Common myeloid progenitor, CD34-positive (primary cell): Measurements from ENCODE around the gene CNOT6L.

Experiments
- CTCF ChIA-PET: fragments of 350-600 bp; sonication (Branson Sonifier 250); formaldehyde crosslinking; loops from one replicate; lab custom pipeline; 2021; ENCODE audit warnings: antibody characterized with exemption; lab: Charles Lee
- POLR2A ChIA-PET: fragments of 350-600 bp; sonication (Branson Sonifier 250); formaldehyde crosslinking; loops from one replicate; lab custom pipeline; 2021; ENCODE audit warnings: antibody characterized with exemption; lab: Charles Lee
- DNase-seq, 3 donors: peaks; one replicate each; pipeline versions ENCODE4 v3.0.0 to v3.0.0-alpha.2; 2013
- H3K27ac ChIP-seq, 2 experiments: 1 replicate in 1 of 2; 2 replicates in 1 of 2; pipeline ENCODE4 v1.7.0; 2013; ENCODE audit warnings: inconsistent platforms in 2 of 2, low read length in 2 of 2, mild to moderate bottlenecking in 2 of 2, low read depth in 1 of 2, moderate library complexity in 1 of 2; ENCODE audit not compliant: severe bottlenecking in 2 of 2, insufficient read depth in 1 of 2, poor library complexity in 1 of 2
- H3K27me3 ChIP-seq, 5 experiments: replicated peaks in 2 of 5; 1 replicate in 3 of 5; 2 replicates in 2 of 5; pipeline versions ENCODE4 v1.6.1 to v1.7.0; 2013; ENCODE audit warnings: low read length in 4 of 5, mild to moderate bottlenecking in 2 of 5, moderate library complexity in 2 of 5, inconsistent platforms in 1 of 5; ENCODE audit not compliant: insufficient read depth in 5 of 5, control insufficient read depth in 4 of 5
- H3K36me3 ChIP-seq, 4 experiments: 1 replicate in 2 of 4; 2 replicates in 2 of 4; pipeline versions ENCODE4 v1.6.1 to v1.7.0; 2013; ENCODE audit warnings: low read length in 3 of 4, control low read depth in 1 of 4, mild to moderate bottlenecking in 1 of 4; ENCODE audit not compliant: control insufficient read depth in 4 of 4, insufficient read depth in 4 of 4
- H3K4me1 ChIP-seq, 4 experiments: 1 replicate in 3 of 4; 2 replicates in 1 of 4; pipeline versions ENCODE4 v1.6.1 to v1.7.1; 2013; ENCODE audit warnings: low read length in 3 of 4, mild to moderate bottlenecking in 3 of 4, control low read depth in 1 of 4, inconsistent platforms in 1 of 4, moderate library complexity in 1 of 4; ENCODE audit not compliant: control insufficient read depth in 4 of 4, insufficient read depth in 4 of 4; ENCODE audit errors: control extremely low read depth in 1 of 4
- H3K4me3 ChIP-seq, 7 experiments: 1 replicate in 4 of 7; 2 replicates in 3 of 7; pipeline versions ENCODE4 v1.5.1 to v1.7.0; 2013; ENCODE audit warnings: mild to moderate bottlenecking in 7 of 7, low read length in 6 of 7, moderate library complexity in 6 of 7, inconsistent platforms in 2 of 7, low read depth in 2 of 7, control low read depth in 1 of 7; ENCODE audit not compliant: insufficient read depth in 4 of 7, control insufficient read depth in 1 of 7; ENCODE audit errors: extremely low read depth in 1 of 7
- H3K9me3 ChIP-seq, 5 experiments: 1 replicate in 4 of 5; 2 replicates in 1 of 5; pipeline versions ENCODE4 v1.6.1 to v1.7.1; 2013; ENCODE audit warnings: low read length in 4 of 5, mild to moderate bottlenecking in 2 of 5, inconsistent platforms in 1 of 5, low read depth in 1 of 5, moderate library complexity in 1 of 5; ENCODE audit not compliant: control insufficient read depth in 4 of 5, insufficient read depth in 2 of 5; ENCODE audit errors: control extremely low read depth in 1 of 5
- WGBS: methylation state at CpG from one replicate; pipeline ENCODE4 v1.1.5; 2013; ENCODE audit not compliant: insufficient coverage; 5-methylcytosine and 5-hydroxymethylcytosine counted together

Gene CNOT6L

GRCh38 chr4:77777135-77777807 lies 41.9 kb downstream of the CNOT6L start:
- WGBS: no CpG with 5 or more reads among the region's 1 CpG
- H3K27me3 ChIP-seq: no peaks in the 10 kb centered on the region
- H3K4me1 ChIP-seq: peaks cover 0 to 7% (median 2%) of the 10 kb centered on the region in 4 experiments
- peaks cover 6 to 18% (median 14%) of the 10 kb centered on the region in 4 experiments for H3K36me3 ChIP-seq
- CTCF ChIA-PET: interaction anchor here (1.3 kb wide), 1 partner anchor 10 kb away, joined by 3 read pairs; no protein-coding TSS in a partner anchor
- H3K9me3 ChIP-seq: no peaks in the 10 kb centered on the region
- peak overlapping the region in 1 of 7 experiments; percentile 10 for H3K4me3 ChIP-seq
- DNase-seq: peak in 2 of 3 donors; percentile 32 to 43
- POLR2A ChIA-PET: no interaction called here
- peak overlapping the region in 1 of 2 experiments; percentile 2 for H3K27ac ChIP-seq

- Histone ChIP-seq H3K27me3 (no peaks in the 10 kb centered on the region), H3K4me1 (peaks cover 0 to 5% (median 2%) of the 10 kb centered on the region in 4 experiments), H3K27ac (no peak overlapping the region), H3K4me3 (no peak overlapping the region), H3K9me3 (no peaks in the 10 kb centered on the region), H3K36me3 (peaks cover 9 to 25% (median 19%) of the 10 kb centered on the region in 4 experiments)
- 89% methylated on average over 4 of the region's 6 CpGs for WGBS
- DNase-seq: no peak
- CTCF ChIA-PET: no interaction called here
- POLR2A ChIA-PET: no interaction called here
These were observed 42.7 kb downstream of the CNOT6L start for GRCh38 chr4:77776182-77777134.

- 100% methylated on average over 1 of the region's 3 CpGs for WGBS
- H3K27ac ChIP-seq: no peak overlapping the region
- ChIA-PET POLR2A (interaction anchor here (0.6 kb wide), 2 partner anchors 9 to 1767 kb away, joined by 3 read pairs; no protein-coding TSS in a partner anchor), CTCF (no interaction called here)
- peaks cover 0 to 5% (median 2%) of the 10 kb centered on the region in 4 experiments for H3K4me1 ChIP-seq
- no peak overlapping the region for H3K4me3 ChIP-seq
- H3K36me3 ChIP-seq: peaks cover 15 to 47% (median 22%) of the 10 kb centered on the region in 4 experiments
- DNase-seq: no peak
- no peaks in the 10 kb centered on the region for H3K27me3 ChIP-seq
- H3K9me3 ChIP-seq: peaks cover 0 to 9% (median 0%) of the 10 kb centered on the region in 5 experiments
These were observed 46.1 kb downstream of the CNOT6L start for GRCh38 chr4:77773101-77773500.

GRCh38 chr4:77771566-77771965 lies 47.6 kb downstream of the CNOT6L start:
- Histone ChIP-seq H3K27me3 (no peaks in the 10 kb centered on the region), H3K9me3 (peaks cover 0 to 9% (median 0%) of the 10 kb centered on the region in 5 experiments), H3K36me3 (peaks cover 17 to 53% (median 24%) of the 10 kb centered on the region in 4 experiments), H3K4me3 (no peak overlapping the region), H3K4me1 (peaks cover 0 to 1% (median 0%) of the 10 kb centered on the region in 4 experiments), H3K27ac (no peak overlapping the region)
- ChIA-PET CTCF (interaction anchor here (1.5 kb wide), 1 partner anchor 15 kb away, joined by 5 read pairs; no protein-coding TSS in a partner anchor), POLR2A (no interaction called here)
- no peak for DNase-seq

GRCh38 chr4:77765720-77766119 lies 53.4 kb downstream of the CNOT6L start:
- H3K27ac ChIP-seq: no peak overlapping the region
- no peak overlapping the region for H3K4me3 ChIP-seq
- WGBS: 100% methylated on average over 1 of the region's 1 CpG
- H3K4me1 ChIP-seq: no peaks in the 10 kb centered on the region
- H3K36me3 ChIP-seq: peaks cover 16 to 64% (median 18%) of the 10 kb centered on the region in 4 experiments
- peaks cover 7 to 32% (median 13%) of the 10 kb centered on the region in 5 experiments for H3K9me3 ChIP-seq
- POLR2A ChIA-PET: no interaction called here
- no peak for DNase-seq
- CTCF ChIA-PET: no interaction called here
- no peaks in the 10 kb centered on the region for H3K27me3 ChIP-seq

GRCh38 chr4:77762531-77762930 lies 56.6 kb downstream of the CNOT6L start:
- Histone ChIP-seq H3K36me3 (peaks cover 16 to 72% (median 19%) of the 10 kb centered on the region in 4 experiments), H3K4me1 (no peaks in the 10 kb centered on the region), H3K4me3 (no peak overlapping the region), H3K27ac (no peak overlapping the region), H3K27me3 (no peaks in the 10 kb centered on the region), H3K9me3 (peaks cover 7 to 26% (median 11%) of the 10 kb centered on the region in 5 experiments)
- DNase-seq: no peak
- ChIA-PET POLR2A (no interaction called here), CTCF (interaction anchor here (0.7 kb wide), 1 partner anchor 10 kb away, joined by 3 read pairs; no protein-coding TSS in a partner anchor)
- WGBS: no CpG with 5 or more reads among the region's 1 CpG
